ENCODE results near the gene ST6GAL2. TPM values are rescaled to one million over a fixed set of nuclear protein-coding genes. Genes with fewer than 3 reads are reported as not detected.

The ST6GAL2 gene
- total and polyA plus RNA-seq, 4 donors: 0.02 to 4.0 (median 0.55) TPM

- no peaks in the 10 kb centered on the region for H3K27me3 ChIP-seq (ENCODE audit: control insufficient read depth in 3 of 3, insufficient read depth in 3 of 3, low read length in 2 of 3)
- no peak overlapping the region for H3K9ac ChIP-seq (ENCODE audit: insufficient read depth in 1 of 2, low read length in 2 of 2)
- H3K36me3 ChIP-seq (ENCODE audit: control insufficient read depth in 4 of 4, insufficient read depth in 4 of 4, low read length in 4 of 4): no peaks in the 10 kb centered on the region
- H3K27ac ChIP-seq (ENCODE audit: low read depth in 1 of 2, low read length in 1 of 2): no peak overlapping the region
- peaks cover 0 to 11% (median 0%) of the 10 kb centered on the region in 5 donors for H3K4me1 ChIP-seq (ENCODE audit: control insufficient read depth in 5 of 5, insufficient read depth in 5 of 5, low read length in 5 of 5)
- DNase-seq (no peak), ATAC-seq (ENCODE audit: insufficient read depth, low FRiP score) (no peak)
- no peak for TF ChIP-seq CTCF (IDR thresholded peaks at IDR 0.05; ENCODE audit: control extremely low read depth, extremely low read depth)
- H3K9me3 ChIP-seq (ENCODE audit: control insufficient read depth in 4 of 4, insufficient read depth in 3 of 4, low read length in 3 of 4): no peaks in the 10 kb centered on the region
- H3K4me3 ChIP-seq: no peak overlapping the region
- 96 to 97% methylated on average over 61 to 63 of the region's 63 CpGs for WGBS, 2 donors
Measured at GRCh38 chr2:106843001-106843909, 42.7 kb downstream of the ST6GAL2 start.

DNA sequence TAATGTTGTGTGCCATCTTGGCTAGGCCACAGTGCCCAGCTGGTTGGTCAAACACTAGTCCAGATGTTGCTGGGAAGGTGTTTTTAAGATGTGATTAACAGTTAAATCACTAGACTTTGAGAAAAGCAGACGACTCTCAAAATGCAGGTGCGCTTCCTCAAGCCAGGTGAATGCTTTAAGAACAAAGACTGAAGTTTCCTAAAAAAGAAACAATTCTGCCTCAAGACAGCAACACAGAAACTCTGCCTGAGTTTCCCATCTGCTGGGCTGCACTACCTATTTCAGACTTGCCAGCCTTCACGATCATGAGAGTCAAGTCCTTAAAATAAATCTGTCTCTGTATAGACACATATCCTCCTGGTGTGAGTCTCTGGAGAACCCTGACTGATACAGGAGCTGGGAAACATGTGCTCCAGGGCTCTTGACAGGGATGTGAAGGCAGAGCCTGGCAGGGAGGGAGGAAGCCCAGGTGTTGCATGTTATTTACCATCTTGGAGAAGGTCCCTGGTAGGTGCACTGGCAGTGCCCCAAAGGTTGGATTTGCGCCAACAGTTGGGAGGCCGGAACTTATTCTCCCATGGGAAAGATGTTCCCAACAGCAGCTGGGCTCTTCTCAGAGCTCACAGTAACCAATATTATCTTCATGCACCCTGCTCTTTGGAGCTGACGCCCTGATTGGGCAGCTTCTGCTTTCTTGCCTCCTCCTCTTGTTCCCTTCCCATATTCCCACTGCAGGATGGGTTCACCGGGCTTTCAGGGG is 43.9 kb downstream of the ST6GAL2 start:
- Histone ChIP-seq H3K4me1 (ENCODE audit: control insufficient read depth in 5 of 5, insufficient read depth in 5 of 5, low read length in 5 of 5) (peaks cover 0 to 11% (median 0%) of the 10 kb centered on the region in 5 donors), H3K27ac (ENCODE audit: low read depth in 1 of 2, low read length in 1 of 2) (no peak overlapping the region), H3K27me3 (ENCODE audit: control insufficient read depth in 3 of 3, insufficient read depth in 3 of 3, low read length in 2 of 3) (no peaks in the 10 kb centered on the region), H3K4me3 (no peak overlapping the region), H3K9ac (ENCODE audit: insufficient read depth in 1 of 2, low read length in 2 of 2) (no peak overlapping the region), H3K9me3 (ENCODE audit: control insufficient read depth in 4 of 4, insufficient read depth in 3 of 4, low read length in 3 of 4) (no peaks in the 10 kb centered on the region), H3K36me3 (ENCODE audit: control insufficient read depth in 4 of 4, insufficient read depth in 4 of 4, low read length in 4 of 4) (no peaks in the 10 kb centered on the region)
- ATAC-seq (ENCODE audit: insufficient read depth, low FRiP score): no peak
- no peak for DNase-seq
- no peak for TF ChIP-seq CTCF (IDR thresholded peaks at IDR 0.05; ENCODE audit: control extremely low read depth, extremely low read depth)
- WGBS, 2 donors: 81 to 89% methylated on average over 7 of the region's 7 CpGs

DNA sequence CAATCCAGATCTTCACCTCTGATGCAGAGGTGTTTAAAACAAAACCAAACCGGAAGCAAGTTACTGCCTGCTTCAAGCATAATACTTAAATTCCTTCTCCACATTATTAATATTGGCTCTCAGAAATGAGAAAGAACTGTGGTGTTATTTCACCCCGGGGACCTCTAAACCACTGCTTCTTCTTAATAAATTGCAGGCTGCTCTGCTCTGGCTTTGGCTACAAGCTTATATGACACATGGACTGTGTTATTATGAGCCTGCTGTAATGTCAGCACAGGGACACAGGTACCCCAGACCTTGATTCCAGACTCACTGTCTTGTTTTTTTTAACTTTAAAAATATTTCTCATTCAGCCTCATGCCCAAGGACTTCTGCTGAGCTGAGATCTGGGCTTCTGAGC is 45.1 kb downstream of the ST6GAL2 start:
- H3K4me1 ChIP-seq (ENCODE audit: control insufficient read depth in 5 of 5, insufficient read depth in 5 of 5, low read length in 5 of 5): peaks cover 0 to 11% (median 0%) of the 10 kb centered on the region in 5 donors
- 46 to 56% methylated on average over 2 of the region's 2 CpGs for WGBS, 2 donors
- no peak for DNase-seq
- no peaks in the 10 kb centered on the region for H3K27me3 ChIP-seq (ENCODE audit: control insufficient read depth in 3 of 3, insufficient read depth in 3 of 3, low read length in 2 of 3)
- H3K4me3 ChIP-seq: no peak overlapping the region
- no peaks in the 10 kb centered on the region for H3K36me3 ChIP-seq (ENCODE audit: control insufficient read depth in 4 of 4, insufficient read depth in 4 of 4, low read length in 4 of 4)
- H3K9ac ChIP-seq (ENCODE audit: insufficient read depth in 1 of 2, low read length in 2 of 2): no peak overlapping the region
- no peak overlapping the region for H3K27ac ChIP-seq (ENCODE audit: low read depth in 1 of 2, low read length in 1 of 2)
- no peaks in the 10 kb centered on the region for H3K9me3 ChIP-seq (ENCODE audit: control insufficient read depth in 4 of 4, insufficient read depth in 3 of 4, low read length in 3 of 4)
- ATAC-seq (ENCODE audit: insufficient read depth, low FRiP score): no peak
- no peak for TF ChIP-seq CTCF (IDR thresholded peaks at IDR 0.05; ENCODE audit: control extremely low read depth, extremely low read depth)
